CD4-positive, alpha-beta T cell treated with Interleukin-6 at 100 ng/mL for 8 hours (primary cell): ENCODE data around the gene BBLN.
"Not testable (repeated sequence)": the region's sequence is repeated elsewhere in the genome, so short reads cannot be mapped to it uniquely, and the experiment has no call there.

Source experiments
- DNase-seq: peaks from one replicate; pipeline ENCODE4 v3.0.0-alpha.2; 2020; ENCODE audit warnings: mixed read lengths, low spot score

BBLN gene, protein sequence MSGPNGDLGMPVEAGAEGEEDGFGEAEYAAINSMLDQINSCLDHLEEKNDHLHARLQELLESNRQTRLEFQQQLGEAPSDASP

DNA sequence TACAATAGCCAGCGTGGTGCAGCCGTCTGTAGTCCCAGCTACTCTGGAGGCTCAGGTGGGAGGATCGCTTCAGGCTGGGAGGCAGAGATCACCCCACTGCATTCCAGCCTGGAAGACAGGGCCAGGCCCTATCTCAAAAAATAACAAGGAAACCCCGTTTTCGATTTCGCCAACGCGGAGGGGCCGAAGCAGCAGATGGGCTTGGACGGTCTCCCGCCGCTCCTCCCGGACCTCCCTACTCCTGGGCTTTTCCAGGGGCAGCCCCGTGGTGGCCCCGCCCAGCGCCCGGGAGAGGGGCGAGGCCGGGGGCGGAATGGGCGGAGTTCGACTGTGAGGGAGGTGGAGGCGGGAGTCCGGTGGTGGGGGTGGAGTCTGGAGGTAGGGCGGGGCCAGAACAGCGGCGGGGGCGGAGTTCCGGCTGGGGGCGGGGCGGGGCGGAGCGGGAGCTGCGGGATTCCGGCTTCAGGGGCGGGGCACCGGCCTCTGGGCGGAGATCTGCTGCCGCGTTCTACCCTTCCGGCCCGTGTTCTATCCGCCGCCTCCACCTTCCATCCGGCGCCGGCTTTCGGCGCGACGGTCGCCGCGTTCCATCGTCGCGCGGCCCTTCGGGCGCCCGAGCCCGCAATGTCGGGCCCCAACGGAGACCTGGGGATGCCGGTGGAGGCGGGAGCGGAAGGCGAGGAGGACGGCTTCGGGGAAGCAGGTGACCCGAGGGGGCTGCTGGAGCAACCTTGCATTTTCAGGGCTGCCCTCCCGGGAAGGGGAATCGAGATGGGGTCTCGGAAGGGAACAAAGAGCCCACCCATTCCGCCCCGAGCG lies at the start of gene BBLN:
TSS of gene BBLN (plus strand) at position 482 of the 819 bp plus-strand sequence. CDS start at position 625, 143 bp downstream.
- DNase-seq: peak; percentile 93

DNA sequence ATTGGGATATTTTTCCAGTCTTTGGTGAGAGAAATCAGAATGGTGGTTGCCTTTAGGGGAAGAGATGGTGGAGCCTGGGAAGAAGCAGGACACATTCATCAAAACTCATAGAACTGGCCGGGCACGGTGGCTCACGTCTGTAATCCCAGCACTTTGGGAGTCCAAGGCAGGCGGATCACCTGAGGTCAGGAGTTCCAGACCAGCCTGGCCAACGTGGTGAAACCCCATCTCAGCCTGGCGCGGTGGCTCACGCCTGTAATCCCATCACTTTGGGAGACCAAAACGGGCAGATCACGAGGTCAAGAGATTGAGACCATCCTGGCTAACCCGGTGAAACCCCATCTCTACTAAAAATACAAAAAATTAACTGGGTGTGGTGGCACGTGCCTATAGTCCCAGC lies 48.3 kb upstream of the BBLN start:
- DNase-seq: not testable (repeated sequence)

DNA sequence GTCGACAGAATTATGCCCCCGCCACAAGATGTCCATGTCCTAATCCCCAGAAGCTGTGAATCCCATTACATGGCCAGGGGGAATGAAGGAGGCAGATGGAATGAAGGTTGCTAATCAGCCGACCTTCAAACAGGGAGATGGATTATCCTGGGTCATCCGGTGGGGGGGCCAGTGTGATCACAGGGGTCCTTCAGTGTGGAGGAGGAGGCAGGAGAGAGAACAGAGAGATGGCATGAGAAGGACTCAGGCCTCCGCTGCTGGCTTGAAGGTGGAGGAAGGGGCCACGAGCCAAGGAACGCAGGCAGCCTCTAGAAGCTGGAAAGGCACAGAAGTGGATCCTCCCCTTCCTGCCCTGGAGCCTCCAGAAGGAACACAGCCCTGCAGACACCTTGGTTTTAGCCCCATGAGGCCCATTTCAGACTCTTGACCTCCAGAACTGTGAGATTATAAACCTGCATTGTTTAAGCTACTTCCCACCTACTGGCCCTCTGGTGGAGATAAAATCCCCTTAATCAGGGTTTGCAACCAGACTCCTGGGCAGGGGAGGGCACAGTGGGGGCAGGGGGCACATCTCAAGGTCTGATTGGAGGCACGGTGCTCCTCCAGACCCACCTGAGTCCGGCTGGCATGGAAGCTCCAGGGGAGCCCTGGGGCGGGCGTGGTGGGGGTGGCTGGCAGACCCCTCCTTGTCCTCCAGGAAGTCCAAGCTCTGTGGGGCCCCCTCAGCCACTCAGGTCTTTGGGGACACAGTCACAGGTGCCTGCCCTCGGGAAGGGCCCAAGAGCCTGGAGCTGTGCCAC lies 46.3 kb upstream of the BBLN start:
- DNase-seq: no peak

DNA sequence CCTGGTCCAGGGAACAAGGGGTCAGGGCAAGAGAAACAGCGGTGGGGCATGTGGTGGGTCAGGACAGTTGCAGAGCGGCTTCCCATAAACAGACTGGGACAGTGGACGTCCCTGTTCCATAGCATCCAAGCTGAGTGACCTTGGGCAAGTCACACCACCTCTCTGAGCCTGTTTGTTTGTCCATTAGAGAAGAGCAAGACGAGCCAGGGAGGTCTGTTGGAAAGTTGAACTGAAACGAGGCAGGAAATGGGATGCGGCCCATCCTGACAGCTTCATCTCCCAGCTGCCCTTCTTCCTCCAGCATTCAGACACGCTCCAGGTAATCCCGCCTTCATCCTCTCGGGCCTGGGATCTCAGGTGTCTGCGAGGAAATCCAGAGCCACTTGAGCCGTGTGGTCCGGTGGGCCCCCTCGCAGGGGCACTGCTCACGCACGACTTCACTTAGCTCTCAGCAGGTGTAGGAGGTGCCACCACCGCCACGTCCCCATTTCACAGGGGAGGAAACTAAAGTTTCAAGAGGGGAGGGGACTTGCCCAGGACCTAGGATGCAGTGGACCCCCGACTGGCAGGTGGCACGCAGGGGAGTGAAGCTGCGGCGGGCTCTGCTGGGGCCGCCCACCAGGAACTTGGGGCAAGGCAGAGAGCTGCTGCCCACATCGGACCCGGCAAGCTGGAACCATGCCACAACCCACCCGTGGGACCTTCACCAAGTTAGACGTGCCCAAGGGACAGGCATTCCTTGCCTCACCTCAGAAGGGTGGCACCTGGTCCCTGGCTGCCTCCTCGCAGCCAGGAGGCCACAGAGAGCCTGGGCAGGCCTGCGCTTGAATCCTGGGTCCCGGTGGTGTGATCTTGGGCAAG lies 45.5 kb upstream of the BBLN start:
- no peak for DNase-seq

DNA sequence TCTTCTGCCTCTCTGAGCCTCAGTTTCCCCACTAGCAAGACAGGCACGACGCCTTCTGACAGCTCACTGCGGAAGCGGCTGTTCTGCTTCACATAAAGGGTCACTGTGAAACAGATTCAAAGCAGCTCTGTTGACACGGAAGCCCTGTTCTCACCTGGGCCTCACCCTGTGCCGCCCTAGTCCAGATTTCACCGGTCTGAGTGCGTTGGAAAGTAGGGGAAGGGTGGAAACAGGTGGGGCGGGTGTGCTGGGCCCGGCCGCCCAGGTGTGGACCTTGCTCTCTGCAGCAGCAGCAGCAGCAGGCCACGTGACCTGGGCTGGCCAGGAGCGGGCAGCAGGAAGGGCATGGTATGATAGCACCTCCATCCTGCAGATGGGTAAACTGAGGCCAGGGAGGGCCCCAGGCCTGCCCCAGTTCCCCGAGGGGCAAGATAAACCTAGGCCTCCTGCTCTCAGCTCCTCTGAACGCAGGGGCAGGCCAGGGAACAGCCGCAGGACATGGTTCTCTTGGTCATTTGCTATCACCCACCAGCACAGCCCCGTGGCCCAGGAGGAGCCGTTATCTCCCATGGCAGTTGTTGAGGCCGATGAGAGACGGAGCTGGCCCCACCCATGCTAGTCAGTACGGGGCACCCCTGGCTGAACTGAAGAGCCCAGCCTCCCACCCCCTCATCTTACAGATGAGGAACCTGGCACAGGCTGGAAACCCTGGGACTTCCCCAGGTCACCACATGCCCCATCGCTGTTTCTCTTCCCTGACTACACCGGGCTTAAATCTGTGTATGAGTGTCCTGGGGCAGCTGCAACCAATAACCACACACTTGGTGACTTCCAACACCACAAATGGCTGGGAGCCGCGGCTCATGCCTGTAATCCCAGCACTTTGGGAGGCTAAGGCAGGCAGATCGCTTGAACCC lies 44.6 kb upstream of the BBLN start:
- DNase-seq: no peak

DNA sequence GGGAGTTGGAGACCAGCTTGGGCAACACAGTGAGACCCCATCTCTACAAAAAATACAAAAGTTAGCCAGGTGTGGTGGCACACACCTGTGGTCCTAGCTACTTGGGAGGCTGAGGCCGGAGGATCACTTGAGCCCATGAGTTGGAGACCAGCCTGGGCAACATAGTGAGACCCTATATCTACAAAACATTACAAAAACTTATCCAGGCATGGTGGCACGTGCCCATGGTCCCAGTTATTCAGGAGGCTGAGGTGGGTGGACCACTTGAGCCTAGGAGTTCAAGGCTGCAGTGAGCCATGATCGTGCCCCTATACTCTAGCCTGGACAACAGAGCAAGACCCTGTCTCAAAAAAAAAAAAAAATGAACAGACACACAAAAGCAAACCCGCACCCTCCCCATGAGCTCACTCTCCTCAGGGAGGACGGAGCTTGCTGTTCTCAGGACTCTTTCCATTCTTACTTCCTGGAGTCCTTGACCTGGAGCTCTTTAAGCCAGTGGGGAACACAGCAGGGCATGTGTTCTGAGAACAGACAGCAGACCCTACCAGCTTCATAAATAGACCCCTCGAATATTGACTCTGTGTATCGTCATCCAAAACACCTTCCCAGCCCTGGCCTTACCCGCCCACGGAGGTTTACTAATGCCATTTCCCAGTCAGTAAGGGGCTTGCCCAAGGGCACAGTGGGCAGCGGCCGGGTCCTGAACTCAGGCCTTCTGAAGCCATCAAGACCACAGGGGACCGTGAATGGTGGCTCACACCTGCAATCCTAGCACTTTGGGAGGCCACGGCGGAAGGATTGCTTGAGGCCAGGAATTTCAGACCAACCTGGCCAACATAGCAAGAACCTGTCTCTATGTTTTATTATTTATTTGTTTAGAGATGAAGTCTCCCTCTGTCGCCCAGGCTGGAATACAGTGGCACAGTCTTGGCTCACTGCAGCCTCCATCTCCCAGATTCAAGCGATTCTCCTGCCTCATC lies 43.7 kb upstream of the BBLN start:
- DNase-seq: no peak

DNA sequence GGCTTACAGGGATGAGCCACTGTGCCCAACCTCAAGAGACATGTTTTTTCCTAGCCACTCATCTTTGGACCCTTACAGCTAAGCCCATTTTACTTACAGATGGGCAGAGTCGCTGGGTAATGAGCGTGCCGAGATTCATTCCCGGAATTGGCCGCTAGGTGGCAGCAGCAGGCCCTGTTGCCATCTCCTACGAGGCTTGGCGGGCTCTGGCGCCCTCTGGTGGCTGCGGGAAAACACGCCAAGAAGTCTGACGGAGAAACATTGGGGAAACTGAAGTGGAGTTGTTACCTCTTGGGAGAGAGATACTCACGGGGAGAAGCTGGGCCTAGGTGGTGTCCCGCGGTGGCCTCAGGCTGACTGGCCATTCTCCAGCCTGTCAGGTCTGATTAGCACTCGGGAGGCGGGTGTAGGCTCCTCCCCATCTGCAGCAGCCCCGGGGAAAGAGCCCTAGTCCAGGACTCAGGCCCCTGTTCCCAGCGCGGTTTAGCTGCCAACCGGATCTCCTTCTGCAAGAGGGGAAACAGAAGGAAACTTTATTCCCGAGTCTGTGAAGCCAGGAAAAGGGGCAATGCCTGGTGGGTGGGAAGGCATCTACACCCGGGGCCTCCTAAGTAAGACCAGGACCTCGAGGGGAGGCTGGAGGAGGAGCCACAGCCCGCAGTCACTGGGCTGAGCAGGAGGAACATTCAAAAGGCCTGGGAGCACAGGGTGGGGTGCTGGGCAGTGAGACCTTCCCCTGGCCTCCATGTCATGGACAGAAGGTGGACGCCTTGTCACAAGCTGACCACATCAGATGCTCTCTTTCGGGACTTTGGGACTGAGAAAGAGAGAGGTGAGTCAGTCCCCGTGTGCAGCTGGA lies 42.2 kb upstream of the BBLN start:
- peak; percentile 93 for DNase-seq

DNA sequence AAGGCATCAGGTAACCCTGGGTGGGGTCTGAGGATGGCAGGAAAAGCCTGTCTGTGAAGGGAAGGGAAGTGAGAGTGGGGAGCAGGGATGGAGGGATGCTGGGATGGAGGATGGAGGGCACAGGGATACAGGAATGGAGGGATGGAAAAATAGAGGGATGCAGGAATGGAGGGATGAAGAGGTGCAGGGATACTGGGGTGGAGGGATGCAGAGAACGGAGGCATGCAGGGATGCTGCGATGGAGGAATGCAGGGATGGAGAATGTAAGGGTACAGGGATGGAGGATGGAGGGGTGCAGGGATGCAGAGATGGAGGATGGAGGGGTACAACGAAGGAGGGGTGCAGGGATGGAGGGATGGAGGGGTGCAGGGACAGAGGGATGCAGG lies 41.6 kb upstream of the BBLN start:
- no peak for DNase-seq

DNA sequence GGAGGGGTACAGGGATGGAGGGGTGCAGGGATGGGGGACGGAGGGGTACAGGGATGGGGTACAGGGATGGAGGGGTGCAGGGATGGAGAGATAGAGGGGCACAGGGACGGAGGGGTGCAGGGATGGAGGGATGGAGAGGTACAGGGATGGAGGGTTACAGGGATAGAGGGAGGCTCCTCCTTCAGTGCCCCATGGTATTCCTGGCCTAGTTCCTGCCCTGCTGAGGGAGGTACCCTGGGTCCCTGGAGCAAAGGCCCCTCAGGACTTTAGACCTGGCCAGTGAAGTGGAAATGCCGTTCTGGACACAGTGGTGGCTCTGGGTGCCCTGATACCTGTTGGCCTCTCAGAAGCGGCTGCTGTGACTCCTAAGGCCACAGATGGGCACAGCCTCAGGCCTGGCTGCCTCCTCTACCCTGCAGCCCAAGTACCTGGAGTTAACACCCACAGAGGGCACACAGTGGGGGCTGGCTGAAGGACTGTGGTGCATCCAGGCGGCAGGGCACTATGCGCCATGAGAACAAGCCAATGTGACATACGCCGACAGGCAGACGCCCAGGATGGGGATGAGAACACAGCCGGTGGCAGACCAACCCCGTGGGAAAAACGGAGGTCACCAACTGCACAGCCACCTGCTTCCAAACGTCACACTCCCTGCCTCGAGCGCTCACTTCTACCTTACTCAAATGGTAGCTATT lies 40.9 kb upstream of the BBLN start:
- no peak for DNase-seq

DNA sequence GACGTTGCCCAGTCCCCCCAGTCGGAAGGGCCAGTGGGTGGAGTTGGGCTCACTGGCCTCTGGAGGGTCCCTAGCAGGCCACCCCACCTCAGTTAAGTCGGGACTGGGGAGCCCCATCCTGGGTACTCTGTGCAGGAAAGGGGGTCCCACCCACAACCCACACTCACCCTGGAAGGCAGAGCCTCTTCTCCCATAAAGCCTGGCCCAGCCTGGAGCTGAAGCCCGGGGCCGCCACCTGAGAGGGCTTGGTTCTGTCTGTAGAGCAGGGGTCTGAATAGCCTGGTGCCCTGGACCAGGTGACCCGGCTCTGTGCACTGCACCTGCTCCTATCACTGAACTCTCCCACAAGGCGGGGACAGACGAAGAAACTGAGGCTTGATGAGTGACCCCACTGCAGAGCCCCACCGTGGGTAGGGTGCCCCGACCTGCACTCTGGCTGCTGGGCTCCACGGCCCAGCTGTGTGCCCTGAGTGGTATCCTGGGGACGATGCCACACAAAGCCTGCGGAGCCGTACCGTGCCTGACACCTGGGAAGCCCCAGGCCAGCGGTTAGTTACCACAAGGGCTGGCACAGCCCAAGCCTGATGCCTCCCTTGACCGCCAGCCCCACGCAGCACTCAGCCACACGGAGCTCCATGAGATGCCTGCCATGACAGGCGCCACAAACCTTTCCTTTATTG lies 39.9 kb upstream of the BBLN start:
- DNase-seq: no peak

DNA sequence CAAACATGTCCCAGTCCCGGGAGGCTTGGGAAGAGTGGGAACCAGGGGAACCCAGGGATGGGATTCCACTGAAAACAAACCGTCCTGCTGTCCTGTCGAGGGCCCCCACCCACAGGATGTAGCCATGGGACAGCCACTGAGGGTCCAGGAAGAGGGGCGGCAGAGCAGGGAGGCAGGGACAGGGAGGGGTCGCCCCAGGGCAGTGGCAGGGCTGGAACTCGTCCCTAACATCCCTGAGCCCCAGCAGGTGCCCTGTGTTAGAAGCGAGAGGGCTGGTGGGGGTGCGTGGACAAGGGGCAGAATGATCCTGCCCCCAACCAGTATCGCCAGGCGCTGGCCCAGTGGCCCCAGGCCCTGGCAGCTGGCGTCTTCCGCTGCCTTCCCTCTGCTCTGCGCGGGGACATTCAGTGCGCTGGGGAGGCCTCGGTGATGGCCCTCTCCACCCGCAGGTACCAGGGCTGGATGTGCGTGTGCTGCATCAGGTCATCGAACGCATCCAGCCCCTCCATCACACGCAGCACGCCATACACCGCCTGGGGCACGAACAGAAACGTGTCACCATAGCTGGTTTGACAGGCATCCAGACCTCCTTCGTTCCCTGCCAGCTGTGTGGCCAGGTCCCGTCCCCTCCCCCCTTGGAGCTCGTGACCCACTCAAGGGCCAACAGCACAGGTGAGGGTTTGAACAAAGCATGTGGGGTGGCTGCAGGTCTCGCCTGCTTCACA lies 39.2 kb upstream of the BBLN start:
- no peak for DNase-seq

DNA sequence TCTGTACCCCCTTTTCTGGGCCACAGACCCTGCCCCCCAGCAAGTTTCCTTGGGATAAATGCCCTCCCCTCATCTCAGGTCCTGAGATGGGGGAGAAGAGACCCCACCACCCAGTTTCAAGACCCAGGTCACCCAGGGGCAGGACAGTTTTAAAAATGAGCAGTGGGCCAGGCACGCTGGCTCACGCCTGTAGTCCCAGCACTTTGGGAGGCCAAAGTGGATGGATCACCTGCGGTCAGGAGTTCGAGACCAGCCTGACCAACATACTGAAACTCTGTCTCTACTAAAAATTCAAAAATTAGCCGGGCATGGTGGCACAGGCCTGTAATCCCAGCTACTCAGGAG lies 38.6 kb upstream of the BBLN start:
- no peak for DNase-seq

DNA sequence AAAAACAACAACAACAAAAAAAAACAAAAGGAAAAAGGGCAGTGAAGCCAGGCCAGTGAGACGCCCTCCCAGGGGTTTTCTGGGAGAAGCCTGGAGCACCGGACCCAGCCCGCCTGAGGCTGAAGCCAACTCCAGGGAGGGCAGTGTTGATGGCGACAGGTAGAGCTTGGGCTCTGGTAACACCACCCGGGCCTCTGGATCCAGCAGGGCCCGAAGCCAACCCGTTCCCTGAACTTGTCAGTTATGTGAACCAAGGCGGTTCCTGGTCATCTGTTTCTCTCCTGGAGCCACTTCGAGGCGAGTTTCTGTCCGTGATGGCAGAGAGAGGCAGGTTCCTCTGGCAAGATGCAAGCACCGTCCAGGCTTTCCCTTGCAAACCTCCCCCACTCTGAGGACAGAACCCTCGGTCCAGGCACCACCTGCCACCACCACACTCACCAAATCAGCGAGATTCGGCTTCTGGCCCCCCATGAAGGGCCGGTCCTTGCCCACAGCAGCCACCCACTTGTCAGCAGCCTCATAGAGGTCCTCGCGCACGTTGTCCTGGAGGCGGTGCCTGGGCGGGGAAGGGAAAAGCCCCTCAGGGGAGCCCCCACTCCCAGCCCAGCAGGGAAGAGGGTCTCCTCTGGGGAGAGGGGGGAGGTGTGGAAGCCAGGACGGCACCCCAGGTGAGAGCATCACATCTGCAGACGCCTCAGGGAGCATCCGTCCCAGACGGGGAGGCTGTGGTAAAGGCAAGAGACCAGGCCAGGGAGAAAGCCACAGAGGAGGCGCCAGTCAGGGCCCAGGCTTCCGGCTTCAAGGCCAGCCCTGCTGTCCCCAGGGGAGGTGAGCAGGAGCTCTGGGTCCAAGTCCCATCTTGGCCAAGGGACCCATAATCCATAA lies 37.9 kb upstream of the BBLN start:
- no peak for DNase-seq

DNA sequence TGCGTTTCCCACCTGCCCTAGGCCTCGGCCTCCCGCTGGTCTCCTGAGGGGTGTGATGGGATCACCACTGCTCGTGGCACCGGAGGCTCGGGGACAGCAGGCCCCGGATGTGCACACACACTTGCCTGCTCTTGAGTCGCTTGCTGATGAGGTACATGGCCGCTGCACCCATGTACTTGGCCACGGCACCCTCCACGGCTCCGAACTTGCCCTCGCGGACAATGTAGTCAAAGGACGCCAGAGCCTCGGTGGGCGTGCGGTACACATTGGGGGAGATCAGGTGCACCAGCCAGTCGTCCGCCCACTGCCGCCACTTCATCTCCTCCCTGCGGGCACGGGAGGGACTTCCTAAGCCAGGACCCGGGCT lies 37.3 kb upstream of the BBLN start:
- DNase-seq: no peak

DNA sequence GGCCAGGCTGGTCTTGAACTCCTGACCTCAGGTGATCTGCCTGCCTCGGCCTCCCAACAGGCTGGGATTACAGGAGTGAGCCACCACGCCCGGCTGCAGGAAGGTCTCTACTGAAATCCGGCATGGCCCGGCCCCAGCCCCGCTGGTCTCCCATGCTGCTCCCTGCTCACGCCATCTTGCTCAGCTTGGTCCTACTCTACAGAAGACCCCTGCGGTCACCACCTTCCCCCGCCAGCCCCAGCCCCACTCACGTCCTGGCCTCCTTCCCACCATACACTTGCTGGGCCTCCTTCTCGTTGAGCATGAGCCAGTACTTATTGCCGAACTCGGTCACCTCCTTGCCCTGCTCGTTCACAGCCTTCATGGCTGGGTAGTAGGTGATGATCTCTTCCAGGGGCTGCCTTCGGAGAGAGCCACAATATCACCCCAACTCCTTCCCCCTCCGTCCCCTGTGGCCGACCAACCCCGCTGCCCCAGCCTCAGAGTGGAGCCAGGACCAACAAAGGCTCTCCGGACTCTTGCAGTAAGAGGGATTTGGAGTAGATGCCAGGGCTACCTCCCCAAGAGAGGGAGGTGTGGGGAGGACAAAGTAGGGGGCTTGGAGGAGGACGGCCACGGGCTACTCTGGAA lies 36.5 kb upstream of the BBLN start:
- no peak for DNase-seq

DNA sequence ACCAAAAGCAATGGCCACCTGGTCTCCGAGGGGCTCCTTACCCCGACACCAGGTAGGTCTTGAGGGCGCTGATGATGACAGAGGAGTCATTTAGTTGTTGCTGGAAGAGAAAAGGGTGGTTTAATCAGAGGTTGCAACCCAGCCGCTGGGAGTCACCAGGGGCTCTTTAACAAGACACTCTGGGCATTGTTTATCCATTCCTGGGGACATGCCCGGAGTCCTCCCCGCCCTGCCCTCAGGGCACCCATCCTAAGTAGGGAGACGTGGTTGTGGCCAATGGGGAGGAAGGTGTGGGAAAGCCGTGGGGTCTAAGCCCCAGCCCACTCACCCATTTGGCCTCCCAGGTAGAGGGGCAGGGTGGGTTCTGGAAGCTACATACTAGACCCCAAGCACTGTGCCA lies 35.6 kb upstream of the BBLN start:
- DNase-seq: no peak
